ENCODE data around the gene PRKCE. TPM values are rescaled to one million over a fixed set of nuclear protein-coding genes. Genes with fewer than 3 reads are reported as not detected.

The PRKCE gene
- total RNA-seq, 1 experiment from 2014 or later, result 14.0 TPM

DNA sequence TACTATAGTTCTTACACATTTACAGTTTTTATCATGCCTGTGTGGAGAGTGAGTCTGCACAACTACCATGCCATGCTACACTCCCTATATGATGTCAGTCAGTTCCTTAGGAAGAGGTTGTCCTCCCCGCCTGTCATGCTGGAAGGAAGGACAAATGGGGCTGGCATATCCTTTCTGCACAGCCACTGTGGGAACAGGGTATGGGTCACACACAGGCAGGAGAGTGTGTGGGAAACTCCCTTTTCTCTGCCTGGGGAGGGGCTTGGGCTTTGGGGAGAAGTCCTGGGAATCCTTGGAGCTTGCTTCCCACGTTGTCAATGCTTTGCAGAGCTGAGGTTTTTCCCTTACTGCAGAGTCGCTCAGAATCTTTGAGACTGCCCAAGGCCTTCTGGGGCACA, 232.1 kb downstream of the PRKCE start:
- no peaks in the 10 kb centered on the region for H3K36me3 ChIP-seq (ENCODE audit: control insufficient read depth, insufficient read depth, low read length)
- ATAC-seq (no peak), DNase-seq (ENCODE audit: low read depth, low spot score) (no peak)
- in situ Hi-C loops (cut with HindIII; ENCODE audit: low pct_unique_long_range_greater_than_20kb, low sequenced_read_pairs), result no loop called here
- ChIA-PET POLR2A (no interaction called here), CTCF (no interaction called here)
- H3K27me3 ChIP-seq (ENCODE audit: control insufficient read depth, insufficient read depth, low read length), result no peaks in the 10 kb centered on the region
- H3K4me3 ChIP-seq (ENCODE audit: low read depth in 2 of 2, low read length in 2 of 2), result no peak overlapping the region
- no peak overlapping the region for H3K27ac ChIP-seq (ENCODE audit: low read length)
- H3K9me3 ChIP-seq (ENCODE audit: control insufficient read depth, insufficient read depth, low read depth, low read length), result no peaks in the 10 kb centered on the region
- TF ChIP-seq TCF7L2 (IDR thresholded peaks at IDR 0.05; ENCODE audit: low read depth, low read length) (no peak), POLR2AphosphoS5 (IDR thresholded peaks at IDR 0.05; ENCODE audit: low read depth, low read length) (no peak), SIN3A (IDR thresholded peaks at IDR 0.05; ENCODE audit: borderline replicate concordance, insufficient read depth, low read depth, low read length) (no peak)
- TF ChIP-seq, protein P1, sequence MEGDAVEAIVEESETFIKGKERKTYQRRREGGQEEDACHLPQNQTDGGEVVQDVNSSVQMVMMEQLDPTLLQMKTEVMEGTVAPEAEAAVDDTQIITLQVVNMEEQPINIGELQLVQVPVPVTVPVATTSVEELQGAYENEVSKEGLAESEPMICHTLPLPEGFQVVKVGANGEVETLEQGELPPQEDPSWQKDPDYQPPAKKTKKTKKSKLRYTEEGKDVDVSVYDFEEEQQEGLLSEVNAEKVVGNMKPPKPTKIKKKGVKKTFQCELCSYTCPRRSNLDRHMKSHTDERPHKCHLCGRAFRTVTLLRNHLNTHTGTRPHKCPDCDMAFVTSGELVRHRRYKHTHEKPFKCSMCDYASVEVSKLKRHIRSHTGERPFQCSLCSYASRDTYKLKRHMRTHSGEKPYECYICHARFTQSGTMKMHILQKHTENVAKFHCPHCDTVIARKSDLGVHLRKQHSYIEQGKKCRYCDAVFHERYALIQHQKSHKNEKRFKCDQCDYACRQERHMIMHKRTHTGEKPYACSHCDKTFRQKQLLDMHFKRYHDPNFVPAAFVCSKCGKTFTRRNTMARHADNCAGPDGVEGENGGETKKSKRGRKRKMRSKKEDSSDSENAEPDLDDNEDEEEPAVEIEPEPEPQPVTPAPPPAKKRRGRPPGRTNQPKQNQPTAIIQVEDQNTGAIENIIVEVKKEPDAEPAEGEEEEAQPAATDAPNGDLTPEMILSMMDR (IDR thresholded peaks at IDR 0.05), result no peak
- TF ChIP-seq, protein P2, sequence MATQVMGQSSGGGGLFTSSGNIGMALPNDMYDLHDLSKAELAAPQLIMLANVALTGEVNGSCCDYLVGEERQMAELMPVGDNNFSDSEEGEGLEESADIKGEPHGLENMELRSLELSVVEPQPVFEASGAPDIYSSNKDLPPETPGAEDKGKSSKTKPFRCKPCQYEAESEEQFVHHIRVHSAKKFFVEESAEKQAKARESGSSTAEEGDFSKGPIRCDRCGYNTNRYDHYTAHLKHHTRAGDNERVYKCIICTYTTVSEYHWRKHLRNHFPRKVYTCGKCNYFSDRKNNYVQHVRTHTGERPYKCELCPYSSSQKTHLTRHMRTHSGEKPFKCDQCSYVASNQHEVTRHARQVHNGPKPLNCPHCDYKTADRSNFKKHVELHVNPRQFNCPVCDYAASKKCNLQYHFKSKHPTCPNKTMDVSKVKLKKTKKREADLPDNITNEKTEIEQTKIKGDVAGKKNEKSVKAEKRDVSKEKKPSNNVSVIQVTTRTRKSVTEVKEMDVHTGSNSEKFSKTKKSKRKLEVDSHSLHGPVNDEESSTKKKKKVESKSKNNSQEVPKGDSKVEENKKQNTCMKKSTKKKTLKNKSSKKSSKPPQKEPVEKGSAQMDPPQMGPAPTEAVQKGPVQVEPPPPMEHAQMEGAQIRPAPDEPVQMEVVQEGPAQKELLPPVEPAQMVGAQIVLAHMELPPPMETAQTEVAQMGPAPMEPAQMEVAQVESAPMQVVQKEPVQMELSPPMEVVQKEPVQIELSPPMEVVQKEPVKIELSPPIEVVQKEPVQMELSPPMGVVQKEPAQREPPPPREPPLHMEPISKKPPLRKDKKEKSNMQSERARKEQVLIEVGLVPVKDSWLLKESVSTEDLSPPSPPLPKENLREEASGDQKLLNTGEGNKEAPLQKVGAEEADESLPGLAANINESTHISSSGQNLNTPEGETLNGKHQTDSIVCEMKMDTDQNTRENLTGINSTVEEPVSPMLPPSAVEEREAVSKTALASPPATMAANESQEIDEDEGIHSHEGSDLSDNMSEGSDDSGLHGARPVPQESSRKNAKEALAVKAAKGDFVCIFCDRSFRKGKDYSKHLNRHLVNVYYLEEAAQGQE (IDR thresholded peaks at IDR 0.05; ENCODE audit: insufficient read depth in 1 of 2, low read depth in 2 of 2, low read length in 1 of 2), result no peak
- intact Hi-C loops (cut with micrococcal nuclease; ENCODE audit: unreplicated experiment), result no loop called here
- H3K4me1 ChIP-seq (ENCODE audit: control insufficient read depth, insufficient read depth, low read length), result no peaks in the 10 kb centered on the region
- no TSS peak for BruUV-seq (replicated peaks)

GRCh38 chr2:45884126-45884525, 232.7 kb downstream of the PRKCE start:
- no peak for DNase-seq (ENCODE audit: low read depth, low spot score)
- BruUV-seq (replicated peaks), result no TSS peak
- CTCF ChIA-PET, result no interaction called here

DNA sequence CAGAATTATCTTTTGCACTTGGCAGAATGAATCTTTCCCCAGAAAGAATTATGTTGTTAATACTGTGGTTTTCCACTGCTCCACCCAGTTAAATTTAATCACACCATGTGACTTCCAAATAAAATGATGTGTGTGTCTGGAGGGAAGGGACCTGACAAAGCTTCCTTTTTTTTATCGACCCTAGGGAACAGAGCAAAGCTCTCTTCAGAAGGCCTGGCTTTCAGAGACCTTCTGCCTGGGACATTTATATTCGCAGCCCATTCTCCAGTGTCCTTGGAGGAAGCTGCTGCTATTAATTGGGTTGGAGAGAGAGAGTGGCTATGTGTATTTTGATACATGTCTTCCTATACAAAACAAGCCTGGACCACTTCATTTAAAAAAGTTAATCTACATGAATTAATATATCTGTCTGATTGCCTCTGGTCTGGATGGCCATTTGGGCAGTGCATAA, 233.7 kb downstream of the PRKCE start:
- POLR2A ChIA-PET, result no interaction called here
- Histone ChIP-seq H3K9me3 (ENCODE audit: control insufficient read depth, insufficient read depth, low read depth, low read length) (no peaks in the 10 kb centered on the region), H3K4me3 (ENCODE audit: low read depth in 2 of 2, low read length in 2 of 2) (no peak overlapping the region), H3K27ac (ENCODE audit: low read length) (no peak overlapping the region), H3K36me3 (ENCODE audit: control insufficient read depth, insufficient read depth, low read length) (no peaks in the 10 kb centered on the region), H3K4me1 (ENCODE audit: control insufficient read depth, insufficient read depth, low read length) (no peaks in the 10 kb centered on the region), H3K27me3 (ENCODE audit: control insufficient read depth, insufficient read depth, low read length) (no peaks in the 10 kb centered on the region)
- DNase-seq (ENCODE audit: low read depth, low spot score) (no peak), ATAC-seq (no peak)
- intact Hi-C loops (cut with micrococcal nuclease; ENCODE audit: unreplicated experiment), result no loop called here
- CTCF ChIA-PET, result no interaction called here
- no TSS peak for BruUV-seq (replicated peaks)
- TF ChIP-seq, protein P2 (IDR thresholded peaks at IDR 0.05; ENCODE audit: insufficient read depth in 1 of 2, low read depth in 2 of 2, low read length in 1 of 2), result no peak
- TF ChIP-seq SIN3A (IDR thresholded peaks at IDR 0.05; ENCODE audit: borderline replicate concordance, insufficient read depth, low read depth, low read length) (no peak), TCF7L2 (IDR thresholded peaks at IDR 0.05; ENCODE audit: low read depth, low read length) (no peak), POLR2AphosphoS5 (IDR thresholded peaks at IDR 0.05; ENCODE audit: low read depth, low read length) (no peak)
- TF ChIP-seq, protein P1 (IDR thresholded peaks at IDR 0.05), result no peak
- in situ Hi-C loops (cut with HindIII; ENCODE audit: low pct_unique_long_range_greater_than_20kb, low sequenced_read_pairs), result no loop called here

More at GRCh38 chr2:45884126-45884525, 232.7 kb downstream of the PRKCE start:
- H3K27ac ChIP-seq (ENCODE audit: low read length), result no peak overlapping the region
- no peaks in the 10 kb centered on the region for H3K9me3 ChIP-seq (ENCODE audit: control insufficient read depth, insufficient read depth, low read depth, low read length)
- H3K36me3 ChIP-seq (ENCODE audit: control insufficient read depth, insufficient read depth, low read length), result no peaks in the 10 kb centered on the region
- intact Hi-C loops (cut with micrococcal nuclease; ENCODE audit: unreplicated experiment), result no loop called here
- POLR2A ChIA-PET, result no interaction called here
- H3K4me1 ChIP-seq (ENCODE audit: control insufficient read depth, insufficient read depth, low read length), result no peaks in the 10 kb centered on the region
- H3K4me3 ChIP-seq (ENCODE audit: low read depth in 2 of 2, low read length in 2 of 2), result no peak overlapping the region
- no peaks in the 10 kb centered on the region for H3K27me3 ChIP-seq (ENCODE audit: control insufficient read depth, insufficient read depth, low read length)
- in situ Hi-C loops (cut with HindIII; ENCODE audit: low pct_unique_long_range_greater_than_20kb, low sequenced_read_pairs), result no loop called here
- ATAC-seq, result no peak
- TF ChIP-seq SIN3A (IDR thresholded peaks at IDR 0.05; ENCODE audit: borderline replicate concordance, insufficient read depth, low read depth, low read length), result no peak
- TF ChIP-seq POLR2AphosphoS5 (IDR thresholded peaks at IDR 0.05; ENCODE audit: low read depth, low read length), result no peak
- TF ChIP-seq TCF7L2 (IDR thresholded peaks at IDR 0.05; ENCODE audit: low read depth, low read length), result no peak
